H1 (cell line): ENCODE results near the gene PPP2R2D.

Source experiments
- CREB1 ChIP-seq: IDR thresholded peaks from 2 replicates; pipeline ENCODE4 v1.6.1; 2012; ENCODE audit warnings: inconsistent platforms
- GABPA ChIP-seq: IDR thresholded peaks from 2 replicates; pipeline ENCODE4 v1.6.1; 2011; ENCODE audit warnings: mild to moderate bottlenecking, low read length, moderate library complexity, borderline replicate concordance; ENCODE audit not compliant: insufficient read depth
- GTF2F1 ChIP-seq: IDR thresholded peaks from 2 replicates; pipeline ENCODE4 v1.6.1; 2012; ENCODE audit warnings: low read depth, low read length, improper control_type of control experiment, borderline replicate concordance
- JUND ChIP-seq: IDR thresholded peaks from 2 replicates; pipeline ENCODE4 v1.6.1; 2011; ENCODE audit warnings: mild to moderate bottlenecking, improper control_type of control experiment, low read length
- NANOG ChIP-seq: IDR thresholded peaks from 2 replicates; pipeline ENCODE4 v1.6.1; 2011; ENCODE audit warnings: low read length, low read depth, mild to moderate bottlenecking, inconsistent platforms; ENCODE audit not compliant: insufficient read depth, poor library complexity, severe bottlenecking
- POLR2A ChIP-seq, 2 experiments: IDR thresholded peaks; 1 replicate in 1 of 2; 2 replicates in 1 of 2; pipeline ENCODE4 v1.6.1; 2011; ENCODE audit warnings: low read depth in 2 of 2, low read length in 2 of 2, mild to moderate bottlenecking in 2 of 2; ENCODE audit errors: control extremely low read depth in 1 of 2
- POLR2AphosphoS5 ChIP-seq: IDR thresholded peaks from 2 replicates; pipeline ENCODE4 v1.6.1; 2011; ENCODE audit warnings: low read depth, low read length
- SP1 ChIP-seq: IDR thresholded peaks from 2 replicates; pipeline ENCODE4 v1.6.1; 2011; ENCODE audit warnings: low read depth, low read length
- TF ChIP-seq, protein P1 (sequence below), 3 experiments: IDR thresholded peaks; 1 replicate in 2 of 3; 2 replicates in 1 of 3; pipeline versions ENCODE4 v1.5.1 to v1.6.1; 2011; ENCODE audit warnings: low read length in 3 of 3, mild to moderate bottlenecking in 3 of 3, inconsistent platforms in 2 of 3, low read depth in 1 of 3, moderate library complexity in 1 of 3; ENCODE audit not compliant: insufficient read depth in 1 of 3; ENCODE audit errors: control extremely low read depth in 1 of 3

DNA sequence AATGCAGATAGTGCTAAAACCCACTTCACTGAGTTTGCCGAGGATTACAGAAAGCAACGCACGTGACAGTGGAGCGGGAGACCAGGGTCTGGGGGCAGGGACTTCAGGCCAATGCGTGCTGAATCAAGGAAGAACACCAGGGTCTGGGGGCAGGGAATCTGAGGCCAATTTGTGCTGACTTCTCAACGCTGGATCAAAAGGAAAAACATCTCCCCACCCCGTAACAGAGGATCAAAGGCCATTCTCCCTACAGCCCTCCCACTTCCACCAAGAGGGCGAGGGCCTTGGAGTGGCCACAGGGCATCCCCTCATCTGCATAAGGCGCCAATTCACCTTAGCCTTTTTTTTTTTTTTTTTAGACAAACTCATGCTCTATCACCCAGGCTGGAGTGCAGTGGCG, 103.2 kb downstream of the PPP2R2D start:
- TF ChIP-seq, protein P1, sequence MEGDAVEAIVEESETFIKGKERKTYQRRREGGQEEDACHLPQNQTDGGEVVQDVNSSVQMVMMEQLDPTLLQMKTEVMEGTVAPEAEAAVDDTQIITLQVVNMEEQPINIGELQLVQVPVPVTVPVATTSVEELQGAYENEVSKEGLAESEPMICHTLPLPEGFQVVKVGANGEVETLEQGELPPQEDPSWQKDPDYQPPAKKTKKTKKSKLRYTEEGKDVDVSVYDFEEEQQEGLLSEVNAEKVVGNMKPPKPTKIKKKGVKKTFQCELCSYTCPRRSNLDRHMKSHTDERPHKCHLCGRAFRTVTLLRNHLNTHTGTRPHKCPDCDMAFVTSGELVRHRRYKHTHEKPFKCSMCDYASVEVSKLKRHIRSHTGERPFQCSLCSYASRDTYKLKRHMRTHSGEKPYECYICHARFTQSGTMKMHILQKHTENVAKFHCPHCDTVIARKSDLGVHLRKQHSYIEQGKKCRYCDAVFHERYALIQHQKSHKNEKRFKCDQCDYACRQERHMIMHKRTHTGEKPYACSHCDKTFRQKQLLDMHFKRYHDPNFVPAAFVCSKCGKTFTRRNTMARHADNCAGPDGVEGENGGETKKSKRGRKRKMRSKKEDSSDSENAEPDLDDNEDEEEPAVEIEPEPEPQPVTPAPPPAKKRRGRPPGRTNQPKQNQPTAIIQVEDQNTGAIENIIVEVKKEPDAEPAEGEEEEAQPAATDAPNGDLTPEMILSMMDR (IDR thresholded peaks at IDR 0.05; ENCODE audit: control extremely low read depth in 1 of 3, insufficient read depth in 1 of 3, low read depth in 1 of 3, low read length in 3 of 3) = no peak
- TF ChIP-seq POLR2AphosphoS5 (no peak), GABPA (no peak), POLR2A (IDR thresholded peaks at IDR 0.05; ENCODE audit: control extremely low read depth in 1 of 2, low read depth in 2 of 2, low read length in 2 of 2) (no peak), JUND (no peak), SP1 (no peak), CREB1 (no peak), NANOG (no peak), GTF2F1 (no peak)
